Type B pancreatic cell (in vitro differentiated cells): ENCODE measurements around the gene CCDC18. TPM values are rescaled to one million over a fixed set of nuclear protein-coding genes. Genes with fewer than 3 reads are reported as not detected.
"Not testable (repeated sequence)": the region's sequence is repeated elsewhere in the genome, so short reads cannot be mapped to it uniquely, and the experiment has no call there.

Experiments
- DNase-seq: peaks from one replicate; pipeline ENCODE4 v3.0.0; 2021; ENCODE audit warnings: mixed read lengths; ENCODE audit not compliant: unreplicated experiment; ENCODE audit errors: extremely low spot score
- H3K27ac Mint-ChIP-seq: 2 replicates; pipeline ENCODE4 v1.8.0; 2021; ENCODE audit warnings: mild to moderate bottlenecking, mixed read lengths
- H3K27me3 Mint-ChIP-seq: 2 replicates; pipeline ENCODE4 v1.8.0; 2021; ENCODE audit warnings: mixed read lengths
- H3K36me3 Mint-ChIP-seq: 2 replicates; pipeline ENCODE4 v1.8.0; 2021; ENCODE audit warnings: mixed read lengths
- H3K4me1 Mint-ChIP-seq: one replicate; pipeline ENCODE4 v1.8.0; 2021; ENCODE audit warnings: mixed read lengths; ENCODE audit not compliant: unreplicated experiment
- H3K4me3 Mint-ChIP-seq: 2 replicates; pipeline ENCODE4 v1.8.0; 2021; ENCODE audit warnings: mild to moderate bottlenecking, mixed read lengths
- H3K9me3 Mint-ChIP-seq: 2 replicates; pipeline ENCODE4 v1.8.0; 2021; ENCODE audit warnings: mixed read lengths
- CTCF ChIP-seq: fragments of 200-600 bp; sonication (generic); conservative IDR thresholded peaks from 2 replicates; pipeline ENCODE4 v1.5.0; 2021; ENCODE audit warnings: antibody characterized with exemption, mild to moderate bottlenecking
- total RNA-seq: library from RNA; stranded (reverse); gene quantifications from 2 replicates; pipeline ENCODE4 v1.2.1, GENCODE V29; 2021; ENCODE audit warnings: low replicate concordance

CCDC18 gene
- total RNA-seq, 1 donor from 2014 or later: 13.3 TPM

GRCh38 chr1:93207211-93207610, 26.7 kb downstream of the CCDC18 start:
- Mint-ChIP-seq H3K27ac (no peak overlapping the region), H3K36me3 (no peaks in the 10 kb centered on the region), H3K4me1 (no peaks in the 10 kb centered on the region), H3K4me3 (no peak overlapping the region), H3K27me3 (no peaks in the 10 kb centered on the region), H3K9me3 (no peaks in the 10 kb centered on the region)
- DNase-seq: no peak
- TF ChIP-seq CTCF: no peak

DNA sequence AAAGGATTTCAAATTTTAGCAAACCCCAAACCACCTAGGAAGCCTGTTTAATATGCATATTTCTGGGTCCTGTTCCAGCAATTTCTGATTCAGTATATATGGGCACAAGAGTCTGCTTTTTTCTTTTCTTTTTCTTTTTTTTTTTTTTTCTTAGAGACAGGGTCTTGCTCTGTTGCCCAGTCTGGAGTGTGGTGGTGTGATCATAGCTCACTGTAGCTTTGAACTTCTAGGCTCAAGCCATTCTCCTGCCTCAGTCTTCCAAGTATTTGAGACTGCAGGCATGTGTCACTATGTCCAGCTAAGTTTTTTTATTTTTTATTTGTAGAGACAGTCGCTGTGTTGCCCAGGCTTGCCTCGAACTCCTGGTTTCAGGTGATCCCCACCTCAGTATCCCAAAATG, 34.8 kb downstream of the CCDC18 start:
- H3K36me3 Mint-ChIP-seq: peaks cover 22% of the 10 kb centered on the region
- no peak for TF ChIP-seq CTCF
- no peaks in the 10 kb centered on the region for H3K4me1 Mint-ChIP-seq
- H3K27ac Mint-ChIP-seq: no peak overlapping the region
- H3K9me3 Mint-ChIP-seq: no peaks in the 10 kb centered on the region
- no peaks in the 10 kb centered on the region for H3K27me3 Mint-ChIP-seq
- no peak for DNase-seq
- no peak overlapping the region for H3K4me3 Mint-ChIP-seq

DNA sequence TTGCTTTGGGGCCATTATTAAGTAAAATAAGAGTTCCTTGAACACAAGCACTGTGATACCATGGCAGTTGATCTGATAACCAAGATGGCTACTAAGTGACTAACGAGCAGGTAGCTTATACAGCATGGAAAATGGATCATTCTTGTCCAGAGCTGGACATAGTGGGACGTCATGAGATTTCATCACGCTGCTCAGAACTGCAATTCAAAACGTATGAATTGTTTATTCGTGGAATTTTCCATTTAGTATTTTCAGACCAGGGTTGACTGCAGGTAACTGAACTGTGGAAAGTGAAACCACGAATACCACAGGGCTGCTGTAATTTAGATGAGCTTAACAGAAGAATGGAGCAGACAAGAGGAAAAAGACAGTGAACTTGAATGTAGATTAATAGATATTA, 38.9 kb downstream of the CCDC18 start:
- no peaks in the 10 kb centered on the region for H3K27me3 Mint-ChIP-seq
- H3K4me3 Mint-ChIP-seq: no peak overlapping the region
- H3K4me1 Mint-ChIP-seq: no peaks in the 10 kb centered on the region
- TF ChIP-seq CTCF: no peak
- peaks cover 32% of the 10 kb centered on the region for H3K36me3 Mint-ChIP-seq
- H3K9me3 Mint-ChIP-seq: no peaks in the 10 kb centered on the region
- DNase-seq: no peak
- no peak overlapping the region for H3K27ac Mint-ChIP-seq

DNA sequence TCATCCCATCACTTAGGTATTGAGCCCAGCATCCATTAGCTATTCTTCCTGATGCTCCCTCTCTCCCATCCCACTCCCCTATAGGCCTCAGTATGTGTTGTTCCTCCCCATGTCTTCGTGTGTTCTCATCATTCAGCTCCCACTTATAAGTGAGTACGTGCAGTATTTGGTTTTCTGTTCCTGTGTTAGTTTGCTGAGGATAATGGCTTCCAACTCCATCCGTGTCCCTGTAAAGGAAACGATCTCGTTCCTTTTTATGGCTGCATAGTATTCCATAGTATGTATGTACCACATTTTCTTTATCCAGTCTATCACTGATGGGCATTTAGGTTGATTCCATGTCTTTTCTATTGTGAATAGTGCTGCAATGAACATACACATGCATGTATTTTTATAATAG, 40.2 kb downstream of the CCDC18 start:
- H3K36me3 Mint-ChIP-seq: peaks cover 32% of the 10 kb centered on the region
- not testable (repeated sequence) for H3K27ac Mint-ChIP-seq, DNase-seq, H3K9me3 Mint-ChIP-seq, H3K4me3 Mint-ChIP-seq, H3K27me3 Mint-ChIP-seq, H3K4me1 Mint-ChIP-seq

- Mint-ChIP-seq H3K36me3 (peaks cover 36% of the 10 kb centered on the region), H3K9me3 (no peaks in the 10 kb centered on the region), H3K27me3 (no peaks in the 10 kb centered on the region), H3K4me1 (no peaks in the 10 kb centered on the region), H3K4me3 (no peak overlapping the region), H3K27ac (no peak overlapping the region)
- DNase-seq: no peak
- no peak for TF ChIP-seq CTCF
Measured at GRCh38 chr1:93221913-93222312, 41.4 kb downstream of the CCDC18 start.

- H3K36me3 Mint-ChIP-seq: peaks cover 31% of the 10 kb centered on the region
- H3K27ac Mint-ChIP-seq: no peak overlapping the region
- no peak overlapping the region for H3K4me3 Mint-ChIP-seq
- no peaks in the 10 kb centered on the region for H3K27me3 Mint-ChIP-seq
- DNase-seq: no peak
- TF ChIP-seq CTCF: no peak
- H3K9me3 Mint-ChIP-seq: no peaks in the 10 kb centered on the region
- no peaks in the 10 kb centered on the region for H3K4me1 Mint-ChIP-seq
Measured at GRCh38 chr1:93223023-93223675, 42.6 kb downstream of the CCDC18 start.
